ENCODE measurements around the gene RIMS3.
"Not testable (repeated sequence)": the region's sequence is repeated elsewhere in the genome, so short reads cannot be mapped to it uniquely, and the experiment has no call there.

Gene RIMS3

GRCh38 chr1:40606194-40606593 lies 59.3 kb downstream of the RIMS3 start:
- Histone ChIP-seq H3K4me3 (ENCODE audit: low read depth in 1 of 2, low read length in 2 of 2) (no peak overlapping the region), H3K4me1 (ENCODE audit: control insufficient read depth in 1 of 2, insufficient read depth in 2 of 2, low read length in 2 of 2) (no peaks in the 10 kb centered on the region), H3K27me3 (ENCODE audit: low read depth, low read length) (no peaks in the 10 kb centered on the region), H3K9me3 (ENCODE audit: control insufficient read depth in 1 of 2, low read length in 2 of 2) (no peaks in the 10 kb centered on the region), H3K27ac (ENCODE audit: low read length) (no peak overlapping the region), H3K36me3 (ENCODE audit: control insufficient read depth in 1 of 2, insufficient read depth in 2 of 2, low read length in 2 of 2) (no peaks in the 10 kb centered on the region)

GRCh38 chr1:40599926-40600325 lies 65.6 kb downstream of the RIMS3 start:
- no peak overlapping the region for H3K27ac ChIP-seq (ENCODE audit: low read length)
- H3K9me3 ChIP-seq (ENCODE audit: control insufficient read depth in 1 of 2, low read length in 2 of 2) = no peaks in the 10 kb centered on the region
- H3K36me3 ChIP-seq (ENCODE audit: control insufficient read depth in 1 of 2, insufficient read depth in 2 of 2, low read length in 2 of 2) = no peaks in the 10 kb centered on the region
- no peaks in the 10 kb centered on the region for H3K27me3 ChIP-seq (ENCODE audit: low read depth, low read length)
- H3K4me3 ChIP-seq (ENCODE audit: low read depth in 1 of 2, low read length in 2 of 2) = no peak overlapping the region
- H3K4me1 ChIP-seq (ENCODE audit: control insufficient read depth in 1 of 2, insufficient read depth in 2 of 2, low read length in 2 of 2) = no peaks in the 10 kb centered on the region

- Histone ChIP-seq H3K4me3 (ENCODE audit: low read depth in 1 of 2, low read length in 2 of 2) (no peak overlapping the region), H3K36me3 (ENCODE audit: control insufficient read depth in 1 of 2, insufficient read depth in 2 of 2, low read length in 2 of 2) (no peaks in the 10 kb centered on the region), H3K27me3 (ENCODE audit: low read depth, low read length) (no peaks in the 10 kb centered on the region), H3K27ac (ENCODE audit: low read length) (no peak overlapping the region), H3K9me3 (ENCODE audit: control insufficient read depth in 1 of 2, low read length in 2 of 2) (no peaks in the 10 kb centered on the region), H3K4me1 (ENCODE audit: control insufficient read depth in 1 of 2, insufficient read depth in 2 of 2, low read length in 2 of 2) (no peaks in the 10 kb centered on the region)
Observed at GRCh38 chr1:40595623-40596022, 69.9 kb downstream of the RIMS3 start.

GRCh38 chr1:40594187-40594531 lies 71.3 kb downstream of the RIMS3 start:
- Histone ChIP-seq H3K36me3 (ENCODE audit: control insufficient read depth in 1 of 2, insufficient read depth in 2 of 2, low read length in 2 of 2) (no peaks in the 10 kb centered on the region), H3K4me1 (ENCODE audit: control insufficient read depth in 1 of 2, insufficient read depth in 2 of 2, low read length in 2 of 2) (no peaks in the 10 kb centered on the region), H3K27ac (ENCODE audit: low read length) (no peak overlapping the region), H3K9me3 (ENCODE audit: control insufficient read depth in 1 of 2, low read length in 2 of 2) (no peaks in the 10 kb centered on the region), H3K27me3 (ENCODE audit: low read depth, low read length) (no peaks in the 10 kb centered on the region), H3K4me3 (ENCODE audit: low read depth in 1 of 2, low read length in 2 of 2) (no peak overlapping the region)

- no peaks in the 10 kb centered on the region for H3K36me3 ChIP-seq (ENCODE audit: control insufficient read depth in 1 of 2, insufficient read depth in 2 of 2, low read length in 2 of 2)
- H3K4me3 ChIP-seq (ENCODE audit: low read depth in 1 of 2, low read length in 2 of 2) = no peak overlapping the region
- no peaks in the 10 kb centered on the region for H3K9me3 ChIP-seq (ENCODE audit: control insufficient read depth in 1 of 2, low read length in 2 of 2)
- no peak overlapping the region for H3K27ac ChIP-seq (ENCODE audit: low read length)
- H3K27me3 ChIP-seq (ENCODE audit: low read depth, low read length) = no peaks in the 10 kb centered on the region
- H3K4me1 ChIP-seq (ENCODE audit: control insufficient read depth in 1 of 2, insufficient read depth in 2 of 2, low read length in 2 of 2) = no peaks in the 10 kb centered on the region
Observed at GRCh38 chr1:40593449-40594186, 71.9 kb downstream of the RIMS3 start.

- H3K36me3 ChIP-seq (ENCODE audit: control insufficient read depth in 1 of 2, insufficient read depth in 2 of 2, low read length in 2 of 2) = no peaks in the 10 kb centered on the region
- no peak overlapping the region for H3K27ac ChIP-seq (ENCODE audit: low read length)
- H3K27me3 ChIP-seq (ENCODE audit: low read depth, low read length) = no peaks in the 10 kb centered on the region
- no peak overlapping the region for H3K4me3 ChIP-seq (ENCODE audit: low read depth in 1 of 2, low read length in 2 of 2)
- no peaks in the 10 kb centered on the region for H3K9me3 ChIP-seq (ENCODE audit: control insufficient read depth in 1 of 2, low read length in 2 of 2)
- H3K4me1 ChIP-seq (ENCODE audit: control insufficient read depth in 1 of 2, insufficient read depth in 2 of 2, low read length in 2 of 2) = no peaks in the 10 kb centered on the region
Observed at GRCh38 chr1:40592107-40592803, 73.2 kb downstream of the RIMS3 start.

- H3K27ac ChIP-seq (ENCODE audit: low read length) = no peak overlapping the region
- H3K36me3 ChIP-seq (ENCODE audit: control insufficient read depth in 1 of 2, insufficient read depth in 2 of 2, low read length in 2 of 2) = no peaks in the 10 kb centered on the region
- no peaks in the 10 kb centered on the region for H3K4me1 ChIP-seq (ENCODE audit: control insufficient read depth in 1 of 2, insufficient read depth in 2 of 2, low read length in 2 of 2)
- H3K27me3 ChIP-seq (ENCODE audit: low read depth, low read length) = no peaks in the 10 kb centered on the region
- H3K4me3 ChIP-seq (ENCODE audit: low read depth in 1 of 2, low read length in 2 of 2) = no peak overlapping the region
- no peaks in the 10 kb centered on the region for H3K9me3 ChIP-seq (ENCODE audit: control insufficient read depth in 1 of 2, low read length in 2 of 2)
Observed at GRCh38 chr1:40588586-40588985, 76.9 kb downstream of the RIMS3 start.

GRCh38 chr1:40583980-40584379 lies 81.5 kb downstream of the RIMS3 start:
- H3K9me3 ChIP-seq (ENCODE audit: control insufficient read depth in 1 of 2, low read length in 2 of 2) = no peaks in the 10 kb centered on the region
- H3K27ac ChIP-seq (ENCODE audit: low read length) = no peak overlapping the region
- H3K36me3 ChIP-seq (ENCODE audit: control insufficient read depth in 1 of 2, insufficient read depth in 2 of 2, low read length in 2 of 2) = no peaks in the 10 kb centered on the region
- no peaks in the 10 kb centered on the region for H3K27me3 ChIP-seq (ENCODE audit: low read depth, low read length)
- H3K4me1 ChIP-seq (ENCODE audit: control insufficient read depth in 1 of 2, insufficient read depth in 2 of 2, low read length in 2 of 2) = no peaks in the 10 kb centered on the region
- H3K4me3 ChIP-seq (ENCODE audit: low read depth in 1 of 2, low read length in 2 of 2) = no peak overlapping the region

GRCh38 chr1:40582116-40582515 lies 83.4 kb downstream of the RIMS3 start:
- Histone ChIP-seq H3K27ac (ENCODE audit: low read length) (no peak overlapping the region), H3K4me1 (ENCODE audit: control insufficient read depth in 1 of 2, insufficient read depth in 2 of 2, low read length in 2 of 2) (no peaks in the 10 kb centered on the region), H3K36me3 (ENCODE audit: control insufficient read depth in 1 of 2, insufficient read depth in 2 of 2, low read length in 2 of 2) (no peaks in the 10 kb centered on the region), H3K4me3 (ENCODE audit: low read depth in 1 of 2, low read length in 2 of 2) (no peak overlapping the region), H3K27me3 (ENCODE audit: low read depth, low read length) (no peaks in the 10 kb centered on the region), H3K9me3 (ENCODE audit: control insufficient read depth in 1 of 2, low read length in 2 of 2) (no peaks in the 10 kb centered on the region)

- Histone ChIP-seq H3K4me1 (ENCODE audit: control insufficient read depth in 1 of 2, insufficient read depth in 2 of 2, low read length in 2 of 2) (no peaks in the 10 kb centered on the region), H3K4me3 (ENCODE audit: low read depth in 1 of 2, low read length in 2 of 2) (no peak overlapping the region), H3K9me3 (ENCODE audit: control insufficient read depth in 1 of 2, low read length in 2 of 2) (no peaks in the 10 kb centered on the region), H3K27ac (ENCODE audit: low read length) (no peak overlapping the region), H3K27me3 (ENCODE audit: low read depth, low read length) (no peaks in the 10 kb centered on the region), H3K36me3 (ENCODE audit: control insufficient read depth in 1 of 2, insufficient read depth in 2 of 2, low read length in 2 of 2) (no peaks in the 10 kb centered on the region)
Observed at GRCh38 chr1:40575336-40575735, 90.1 kb downstream of the RIMS3 start.

GRCh38 chr1:40574805-40575204 lies 90.7 kb downstream of the RIMS3 start:
- H3K36me3 ChIP-seq (ENCODE audit: control insufficient read depth in 1 of 2, insufficient read depth in 2 of 2, low read length in 2 of 2); H3K4me3 ChIP-seq (ENCODE audit: low read depth in 1 of 2, low read length in 2 of 2); H3K9me3 ChIP-seq (ENCODE audit: control insufficient read depth in 1 of 2, low read length in 2 of 2); H3K27ac ChIP-seq (ENCODE audit: low read length); H3K4me1 ChIP-seq (ENCODE audit: control insufficient read depth in 1 of 2, insufficient read depth in 2 of 2, low read length in 2 of 2); H3K27me3 ChIP-seq (ENCODE audit: low read depth, low read length): not testable (repeated sequence)
